GM21423 (cell line): Measurements from ENCODE around the gene CYSTM1.

Experiments used
- ATAC-seq: cut with Tn5 transposase; IDR thresholded peaks from one replicate; pipeline ENCODE4 v1.9.1; 2021; ENCODE audit warnings: mild to moderate bottlenecking, moderate library complexity; ENCODE audit not compliant: unreplicated experiment

CYSTM1 gene

DNA sequence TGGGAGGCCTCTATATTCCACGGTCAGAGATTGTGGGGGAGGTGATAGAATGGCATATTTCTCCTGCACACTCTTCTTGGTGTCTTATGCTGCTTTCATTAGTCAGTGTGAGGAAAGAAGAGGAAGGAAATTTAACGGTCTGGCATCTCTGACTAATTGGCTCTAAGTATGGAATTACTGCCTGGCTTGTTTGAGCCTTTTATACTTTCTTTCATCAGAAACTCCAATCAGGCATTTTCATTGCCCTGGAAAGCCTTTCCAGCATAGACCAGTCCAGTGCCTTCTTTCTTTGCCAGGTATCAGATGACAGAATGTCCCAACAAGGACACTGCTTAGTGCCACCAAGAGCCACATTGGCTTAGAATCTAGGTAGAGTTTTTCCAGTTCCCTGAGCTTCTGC, 30.2 kb downstream of the CYSTM1 start:
- ATAC-seq, result no peak

DNA sequence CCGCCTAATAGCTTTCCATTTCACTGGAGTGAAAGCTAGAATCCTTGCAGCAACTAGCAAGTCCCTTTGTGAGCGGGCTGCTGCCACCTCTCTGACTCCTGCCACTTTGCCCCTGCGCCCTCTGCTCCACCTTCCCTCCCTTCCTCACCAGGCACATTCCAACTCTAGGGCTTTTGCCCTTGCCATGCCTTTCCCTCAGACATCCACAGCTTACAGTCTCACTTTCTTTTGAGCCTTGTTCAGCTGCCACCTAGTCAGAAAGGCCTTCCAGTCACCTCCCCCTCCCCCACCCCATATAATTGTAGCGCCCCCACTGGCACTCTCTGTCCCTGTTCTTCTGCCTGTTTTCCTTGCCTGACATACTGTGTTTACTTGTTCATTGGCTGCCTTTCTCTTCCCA, 31.0 kb downstream of the CYSTM1 start:
- ATAC-seq, result no peak

DNA sequence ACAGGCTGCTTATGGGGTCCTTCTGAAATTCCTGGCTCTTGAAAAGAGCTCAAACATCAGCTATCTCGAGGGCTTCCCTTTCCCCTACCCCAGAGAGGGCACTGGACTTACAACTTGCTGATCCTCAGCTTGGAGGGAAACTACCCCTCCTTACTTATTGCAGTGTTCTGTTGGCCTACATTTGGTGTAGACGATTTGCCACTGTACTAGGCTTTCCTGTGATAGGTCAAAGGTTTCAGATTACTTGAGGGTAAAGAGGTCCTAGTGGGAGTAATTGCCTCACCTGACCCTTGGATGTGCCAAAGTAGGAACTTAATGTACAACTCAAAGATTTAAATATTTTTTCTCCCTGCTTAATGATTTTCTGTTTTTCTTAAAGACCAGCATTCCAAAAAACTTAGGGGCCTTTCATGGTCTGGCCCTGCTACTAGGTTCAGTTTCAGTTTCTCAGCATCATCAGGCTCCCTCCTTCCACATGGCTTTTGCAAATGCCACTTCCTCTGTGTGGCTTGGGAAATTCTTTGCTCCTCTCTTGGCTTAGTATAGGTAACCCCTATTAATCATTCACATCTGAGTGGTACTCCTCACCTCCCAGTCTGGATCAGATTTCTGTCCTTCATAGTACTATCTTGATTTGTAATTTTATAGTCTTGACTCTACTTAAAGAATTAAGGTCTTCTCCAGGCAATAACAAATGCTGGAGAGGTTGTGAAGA, 32.4 kb downstream of the CYSTM1 start:
- peak; percentile 86 for ATAC-seq

DNA sequence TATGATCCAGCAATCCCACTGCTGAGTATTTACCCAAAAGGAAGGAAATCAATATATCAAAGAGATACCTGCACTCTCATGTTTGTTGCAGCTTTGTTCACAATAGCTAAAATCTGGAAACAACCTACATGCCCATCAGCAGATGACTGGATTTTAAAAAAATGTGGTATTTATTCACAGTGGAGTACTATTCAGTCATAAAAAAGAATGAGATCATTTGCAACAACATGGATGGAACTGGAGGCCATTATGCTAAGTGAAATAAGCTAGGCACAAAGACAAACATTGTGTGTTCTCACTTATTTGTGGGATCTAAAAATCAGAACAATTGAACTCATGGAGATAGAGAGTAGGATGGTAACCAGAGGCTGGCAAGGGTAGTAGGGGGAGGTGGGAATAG, 33.1 kb downstream of the CYSTM1 start:
- ATAC-seq, result no peak

DNA sequence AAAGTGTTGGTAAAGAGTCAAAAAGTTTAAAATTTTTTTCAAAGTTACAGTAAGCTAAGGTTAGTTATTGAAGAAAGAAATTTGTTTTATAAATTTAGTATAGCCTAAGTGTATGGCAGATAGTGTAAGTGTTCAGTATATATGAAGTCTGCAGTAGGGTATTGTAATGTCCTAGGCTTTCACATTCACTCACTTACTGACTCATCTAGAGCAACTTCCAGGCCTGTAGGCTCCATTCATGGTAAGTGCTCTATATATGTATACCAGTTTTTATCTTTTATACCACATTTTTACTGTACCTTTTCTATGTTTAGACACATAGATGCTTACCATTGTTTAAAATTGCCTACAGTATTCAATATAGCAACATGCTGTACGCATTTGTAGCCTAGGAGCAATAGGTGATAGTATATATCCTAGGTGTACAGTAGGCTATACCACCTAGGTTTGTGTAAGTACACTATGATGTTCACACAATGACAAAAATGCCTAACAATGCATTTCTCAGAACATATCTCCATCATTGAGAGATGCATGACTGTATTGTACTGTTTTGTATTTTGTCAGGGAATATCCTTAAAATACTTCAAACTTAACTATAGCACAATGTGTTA, 38.5 kb downstream of the CYSTM1 start:
- peak; percentile 59 for ATAC-seq

DNA sequence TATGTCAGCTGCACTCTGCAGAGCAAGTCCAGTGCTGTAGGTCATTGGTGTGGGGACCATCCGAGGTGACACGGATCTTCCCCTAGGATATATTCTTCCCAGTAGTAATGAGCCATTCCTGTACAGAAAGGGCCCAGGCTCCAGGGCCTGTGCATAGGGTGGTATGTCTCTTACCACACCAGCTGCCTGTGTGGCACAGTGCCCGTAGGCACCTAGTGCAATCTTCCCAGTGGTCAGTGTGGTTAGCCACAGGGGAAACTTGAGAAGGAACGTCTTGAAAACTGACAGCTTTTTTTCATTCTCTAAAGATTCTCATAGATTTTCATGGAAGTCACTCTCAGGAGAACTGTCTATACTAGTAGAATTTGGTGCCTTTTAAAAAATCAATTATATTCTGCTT, 39.8 kb downstream of the CYSTM1 start:
- no peak for ATAC-seq

DNA sequence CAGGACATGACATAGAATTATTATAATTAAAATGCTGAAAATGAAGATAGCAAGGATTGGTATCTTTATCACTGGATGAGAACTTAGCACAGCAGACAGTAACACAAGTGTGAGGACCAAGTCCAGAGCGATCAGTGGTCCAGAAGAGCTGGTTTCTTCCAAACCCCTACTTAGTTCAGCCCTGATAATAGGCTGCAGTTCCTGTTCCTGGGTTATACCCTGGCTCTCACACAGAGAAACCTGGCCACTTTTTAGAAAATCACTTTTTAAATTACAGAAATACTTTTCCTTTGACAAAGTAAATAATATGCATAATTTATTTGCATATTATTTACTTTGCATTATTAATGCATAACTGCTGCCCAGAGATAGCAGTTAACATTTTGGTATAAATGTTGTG, 40.3 kb downstream of the CYSTM1 start:
- ATAC-seq, result no peak

DNA sequence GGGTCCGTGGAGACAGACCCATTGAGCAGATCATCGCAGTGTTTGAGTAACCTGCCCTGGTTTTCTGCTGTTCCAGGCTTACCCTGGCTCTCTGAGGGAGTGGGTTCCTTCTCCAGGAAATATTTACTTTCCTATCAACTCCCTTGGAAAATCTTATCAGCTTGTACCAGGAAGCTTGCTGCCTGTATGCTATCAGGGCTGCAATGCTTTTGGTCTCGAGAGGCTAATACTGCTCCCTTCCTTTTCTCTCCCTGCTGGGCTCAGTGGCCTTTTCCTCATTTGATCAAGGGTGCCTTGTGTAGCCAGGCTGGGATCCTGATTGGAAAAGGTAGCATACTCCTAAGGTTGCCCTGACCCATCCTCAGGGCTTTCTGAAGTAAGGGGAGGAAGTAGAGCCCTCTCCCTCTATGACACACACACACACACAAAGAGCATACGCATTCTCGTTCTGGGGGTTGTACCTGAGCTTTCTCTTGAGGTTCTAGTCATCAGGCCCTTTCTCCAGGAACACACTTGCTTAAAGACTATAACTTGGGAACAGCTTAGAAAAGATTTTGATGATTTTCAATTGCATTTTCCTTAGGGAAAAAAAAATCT, 41.6 kb downstream of the CYSTM1 start:
- no peak for ATAC-seq

DNA sequence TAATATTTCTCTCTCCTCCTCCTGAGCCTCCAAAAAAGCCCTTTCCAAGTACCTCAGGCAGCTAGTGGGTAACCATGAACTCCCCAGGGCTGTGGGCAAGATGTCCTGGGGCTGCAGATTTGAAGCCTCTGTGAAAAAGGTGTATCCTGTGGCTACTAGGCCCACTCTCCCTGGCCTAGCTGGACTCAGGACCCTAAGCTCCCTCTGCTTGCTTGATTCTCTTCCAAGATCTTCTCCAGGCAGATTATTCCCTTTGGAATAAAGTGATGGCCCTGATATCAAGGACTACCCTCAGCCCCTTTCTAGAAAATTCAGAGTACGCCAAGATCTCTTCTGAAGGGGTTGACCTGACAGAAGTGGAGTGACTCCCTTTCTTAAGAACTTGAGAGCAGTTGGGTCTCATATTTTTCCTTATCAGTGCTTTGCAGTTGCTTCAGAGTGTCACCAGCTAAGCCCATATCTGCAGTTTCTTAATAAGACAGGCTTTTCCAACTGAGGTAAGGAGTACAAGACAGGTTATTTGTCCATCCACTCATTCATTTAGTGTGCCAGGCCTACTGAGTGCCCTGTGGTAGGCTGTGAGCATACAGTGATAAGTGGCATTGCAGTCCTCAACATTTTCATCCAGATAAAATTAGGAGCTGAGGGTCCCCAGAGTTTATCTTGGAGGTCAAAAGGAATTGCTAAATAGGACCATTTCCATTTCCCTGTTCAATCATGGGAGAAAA, 42.5 kb downstream of the CYSTM1 start:
- no peak for ATAC-seq

DNA sequence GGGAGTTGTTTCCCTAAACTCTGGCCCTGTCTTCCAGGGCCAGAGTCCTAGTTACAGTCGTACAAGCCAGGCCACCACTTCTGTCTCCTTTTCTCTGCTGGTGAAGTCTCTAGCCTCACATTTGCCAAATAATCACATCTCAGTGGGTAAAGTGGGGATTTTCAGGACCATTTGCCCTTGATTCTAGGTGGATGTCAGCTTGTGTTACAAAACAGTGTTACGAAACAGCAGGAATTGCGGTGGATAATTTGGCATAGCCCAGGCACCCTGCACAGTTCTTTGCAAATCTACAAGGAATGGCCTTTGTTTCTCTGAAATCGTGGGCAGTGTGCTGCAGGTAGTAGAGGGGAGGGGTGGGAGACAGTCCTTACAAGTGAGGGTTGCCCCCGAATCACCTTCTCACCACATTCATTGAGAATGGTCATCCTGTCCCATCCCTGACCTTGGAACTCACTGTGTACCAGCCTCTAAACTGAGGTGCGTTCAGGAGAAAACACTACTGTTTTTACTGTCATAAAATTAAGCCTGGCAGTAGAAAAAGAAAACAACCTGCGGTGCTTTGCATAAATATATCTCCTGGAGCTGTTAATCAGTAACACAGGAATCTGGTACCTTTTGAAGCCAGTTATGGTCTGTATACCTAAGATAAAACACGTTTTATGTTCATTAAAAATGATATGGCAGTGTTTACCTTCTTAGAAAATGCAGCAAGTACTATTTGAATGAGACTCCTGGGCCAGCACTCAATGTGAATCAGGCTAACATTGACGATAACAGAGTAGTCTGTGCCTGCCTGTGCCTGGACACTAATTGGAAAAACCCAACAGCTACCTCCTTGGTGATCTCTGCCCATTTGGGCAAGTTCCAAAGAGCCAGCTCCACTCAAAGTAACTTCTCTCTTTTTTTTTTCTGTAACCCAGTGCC, 44.3 kb downstream of the CYSTM1 start:
- ATAC-seq, result no peak

DNA sequence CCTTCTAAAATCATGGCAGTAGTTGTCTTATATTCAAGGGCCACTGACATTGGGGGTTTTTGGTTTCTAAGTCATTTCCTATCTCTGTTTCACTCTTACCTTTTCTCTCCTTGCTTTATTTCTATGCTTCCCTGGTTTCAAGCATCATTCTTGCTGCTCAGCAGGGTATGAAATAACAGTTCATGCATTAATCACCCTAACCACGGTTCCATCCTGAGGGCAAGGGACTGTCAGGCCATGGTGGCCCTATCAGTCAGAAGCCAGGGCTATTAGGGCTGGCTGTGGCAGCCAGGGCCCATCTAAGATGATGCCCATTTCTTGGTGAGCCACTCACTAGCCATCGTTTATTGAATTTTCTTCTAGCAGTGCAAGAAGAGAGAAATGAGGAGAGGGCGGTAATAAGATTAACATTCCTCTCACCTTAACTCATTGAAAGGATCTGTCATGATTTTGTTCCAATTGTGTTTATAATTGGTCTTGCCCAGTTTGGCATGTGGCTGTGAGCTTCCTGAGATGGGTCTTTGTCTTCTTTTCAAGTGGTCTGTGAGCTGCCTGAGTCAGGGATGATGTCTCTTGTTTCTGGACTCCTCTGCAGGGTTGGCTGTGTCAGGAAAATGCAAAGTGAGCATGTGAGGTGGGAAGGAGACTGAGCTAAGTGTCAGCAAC, 45.2 kb downstream of the CYSTM1 start:
- ATAC-seq, result peak; percentile 71

DNA sequence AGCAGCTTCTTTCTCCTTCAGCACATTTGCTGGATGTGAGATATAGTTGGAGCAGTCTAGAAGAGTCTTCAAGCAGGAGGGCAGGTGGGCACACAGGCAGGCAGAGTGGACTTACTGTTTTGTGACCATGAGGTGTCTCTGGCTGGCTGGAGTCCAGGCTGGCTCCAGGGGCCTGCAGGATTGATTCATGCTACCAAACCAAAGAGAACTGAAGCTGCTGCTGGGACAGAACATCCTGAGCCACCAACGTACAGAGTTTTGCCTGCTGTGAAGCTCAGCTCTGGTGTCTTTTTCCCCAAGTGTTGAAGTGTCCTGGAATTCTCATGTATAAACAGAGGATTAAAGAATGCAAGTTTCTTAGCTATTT, 45.7 kb downstream of the CYSTM1 start:
- no peak for ATAC-seq

DNA sequence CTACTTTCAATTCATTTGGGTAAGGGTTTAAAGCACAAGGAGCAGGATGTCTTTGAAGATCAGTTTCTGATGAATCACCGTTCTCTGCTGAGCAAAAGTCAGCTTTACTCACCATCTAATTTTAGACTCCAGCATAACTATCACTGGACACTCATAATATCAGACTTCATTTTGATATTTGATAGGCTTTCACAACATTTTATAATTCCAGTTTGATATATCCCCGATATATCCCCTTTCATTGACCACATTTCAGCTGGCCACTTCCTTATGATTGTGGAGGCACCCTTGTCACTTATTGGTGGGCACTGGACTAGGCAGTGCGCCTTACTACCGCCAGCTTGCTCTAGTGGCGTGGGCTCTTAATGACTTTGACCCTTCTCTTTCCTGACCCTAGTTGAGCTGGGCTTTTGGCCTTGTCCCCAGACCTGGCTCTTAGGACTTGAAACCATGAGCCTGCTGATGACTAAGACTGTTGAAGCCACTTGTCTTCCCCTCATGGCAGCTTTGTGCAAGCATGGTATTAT, 46.8 kb downstream of the CYSTM1 start:
- ATAC-seq, result no peak

DNA sequence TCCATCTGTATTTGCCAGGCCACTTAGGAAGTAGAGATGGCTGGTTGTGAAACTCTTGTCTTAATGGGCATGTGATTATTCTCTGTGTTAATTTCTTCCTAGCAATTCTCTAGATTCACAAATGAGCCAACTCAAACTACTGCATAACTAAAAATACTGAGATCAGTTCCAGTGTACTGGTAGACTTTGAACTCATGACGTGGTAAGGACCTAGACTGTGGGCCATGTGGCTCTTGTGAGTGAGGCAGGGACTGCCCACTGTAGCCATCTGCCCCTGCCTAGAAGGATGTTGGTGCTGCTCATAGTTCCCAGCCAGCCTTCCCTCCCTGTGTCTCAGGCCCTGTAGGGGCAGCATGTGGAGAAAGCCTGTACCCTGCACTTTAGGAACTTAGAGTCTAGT, 47.4 kb downstream of the CYSTM1 start:
- ATAC-seq, result no peak

DNA sequence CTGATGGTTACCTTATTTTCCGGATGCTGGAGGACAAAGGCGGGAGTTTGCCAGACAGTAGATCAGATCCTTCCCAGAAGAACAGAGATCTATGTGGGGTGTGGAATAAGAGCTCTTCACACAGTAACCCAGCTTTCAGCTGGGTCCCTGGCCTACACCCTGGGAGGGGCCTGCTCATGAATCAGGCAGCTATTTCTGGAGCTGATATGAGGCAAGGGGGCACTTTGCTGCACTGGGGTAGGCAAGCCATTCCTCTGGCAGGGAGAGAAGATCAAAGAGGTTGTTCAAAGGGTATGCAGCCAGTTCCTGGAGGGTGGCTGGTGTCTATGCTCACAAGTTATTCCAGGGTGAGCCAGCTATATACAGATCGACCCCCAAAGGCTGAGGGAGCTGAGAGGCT, 48.6 kb downstream of the CYSTM1 start:
- no peak for ATAC-seq

DNA sequence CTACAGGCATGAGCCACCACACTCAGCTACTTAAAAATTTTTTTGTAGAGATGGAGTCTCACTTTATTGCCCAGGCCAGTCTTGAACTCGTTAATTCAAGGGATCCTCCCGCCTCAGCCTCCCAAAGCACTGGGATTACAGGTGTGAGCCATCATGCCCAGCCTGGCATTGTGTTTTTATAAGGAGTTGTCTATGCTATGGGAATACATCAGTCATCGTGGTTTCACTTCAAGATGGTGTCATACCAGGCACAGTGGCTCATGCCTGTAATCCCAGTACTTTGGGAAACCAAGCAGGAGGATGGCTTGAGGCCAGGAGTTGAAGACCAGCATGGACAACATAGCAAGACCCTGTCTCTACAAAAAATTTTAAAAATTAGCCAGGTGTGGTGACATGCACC, 49.7 kb downstream of the CYSTM1 start:
- ATAC-seq, result no peak

DNA sequence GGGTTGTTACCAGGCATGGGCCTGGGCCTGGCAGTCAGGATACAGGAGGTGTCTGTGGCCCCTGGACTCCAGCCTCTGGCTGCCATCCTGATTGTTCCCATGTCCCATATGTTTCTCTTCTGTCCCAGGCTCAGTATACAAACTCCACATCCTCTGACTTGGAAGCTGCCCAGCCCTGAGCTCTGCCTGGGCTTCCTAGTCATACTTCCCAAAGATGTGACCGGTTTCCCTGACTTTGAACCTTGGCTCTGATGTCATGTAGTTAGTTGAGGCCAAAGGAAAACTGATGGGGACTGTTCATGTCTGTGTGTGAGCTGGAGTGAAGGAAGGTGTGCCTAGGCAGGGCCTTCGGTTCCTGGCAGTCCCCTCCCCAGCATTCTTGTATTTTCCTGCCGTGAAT, 50.4 kb downstream of the CYSTM1 start:
- ATAC-seq, result no peak

DNA sequence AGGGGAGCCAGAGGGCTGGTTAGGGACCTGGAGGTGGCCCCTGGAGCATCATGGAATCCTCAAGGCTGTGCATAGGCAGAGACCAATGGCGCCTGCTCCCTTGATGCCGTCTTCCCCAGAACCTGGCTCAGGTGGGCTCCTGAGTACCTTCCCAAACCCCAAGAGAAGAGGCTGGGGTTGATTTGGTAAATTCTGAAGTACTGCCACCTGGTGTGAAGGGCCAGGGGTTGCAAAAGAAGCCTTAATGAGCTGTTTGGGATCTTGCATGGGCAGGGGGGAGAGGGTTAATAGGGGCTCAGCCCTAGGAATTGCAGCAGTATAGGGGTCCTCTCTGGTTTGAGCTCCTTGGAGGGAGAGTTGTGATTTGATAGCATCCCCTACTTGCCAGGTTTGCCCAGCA, 52.1 kb downstream of the CYSTM1 start:
- ATAC-seq, result no peak

DNA sequence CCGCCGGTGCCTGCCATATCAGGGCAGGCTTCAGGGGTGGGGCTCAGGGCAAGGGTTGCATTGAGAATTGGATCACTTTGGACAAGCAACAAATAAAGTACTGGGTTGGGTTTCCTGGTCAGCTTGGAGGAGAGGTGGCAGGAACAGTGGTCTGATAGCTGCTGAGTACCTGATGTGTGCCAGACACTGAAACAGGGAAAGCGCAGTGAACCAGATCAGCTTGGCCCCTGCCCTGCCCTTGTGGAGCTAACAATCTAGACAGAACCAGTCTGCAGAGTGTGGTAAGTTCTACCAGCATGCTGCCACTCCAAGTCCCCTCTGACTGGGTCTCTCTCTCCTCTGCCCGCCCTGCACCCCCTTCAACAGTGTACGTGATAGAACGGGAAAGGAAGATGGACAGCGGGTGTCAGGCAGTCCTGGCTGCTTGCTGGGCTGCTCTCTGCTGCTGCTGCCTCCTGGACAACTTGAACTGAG, 53.4 kb downstream of the CYSTM1 start:
- no peak for ATAC-seq

DNA sequence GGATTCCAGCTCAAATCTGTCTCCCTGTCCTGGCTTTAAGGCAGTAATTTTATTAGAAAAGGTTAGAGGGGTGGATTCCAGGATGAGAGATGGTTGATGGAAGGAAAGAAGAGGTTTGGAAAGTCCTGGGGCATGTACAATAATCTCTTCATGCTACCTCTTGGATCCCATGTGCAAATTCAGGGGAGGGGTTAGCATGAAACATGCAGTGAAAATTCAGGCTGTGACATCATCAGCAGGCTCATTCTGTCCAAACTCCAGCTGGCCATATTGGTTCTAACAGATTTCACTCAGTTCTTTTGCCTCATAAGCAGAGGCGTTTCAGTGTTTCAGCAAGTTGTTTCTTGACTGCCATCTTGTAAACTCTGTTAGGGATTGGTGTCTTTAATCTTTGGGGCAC, 55.4 kb downstream of the CYSTM1 start:
- ATAC-seq, result no peak
